HUES48 (cell line): ENCODE measurements around the gene PPP1R13L.

Source experiments
- H3K27ac ChIP-seq: one replicate; pipeline ENCODE4 v1.7.0; 2013; ENCODE audit warnings: low read depth, low read length, inconsistent platforms
- H3K27me3 ChIP-seq: 2 replicates; pipeline ENCODE4 v1.6.1; 2013; ENCODE audit warnings: mild to moderate bottlenecking, low read length; ENCODE audit not compliant: control insufficient read depth, insufficient read depth
- H3K36me3 ChIP-seq: 2 replicates; pipeline ENCODE4 v1.6.1; 2013; ENCODE audit warnings: low read length; ENCODE audit not compliant: control insufficient read depth, insufficient read depth
- H3K4me1 ChIP-seq: 2 replicates; pipeline ENCODE4 v1.6.1; 2013; ENCODE audit warnings: mild to moderate bottlenecking, low read length; ENCODE audit not compliant: control insufficient read depth, insufficient read depth
- H3K4me3 ChIP-seq: 2 replicates; pipeline ENCODE4 v1.5.1; 2013; ENCODE audit warnings: mild to moderate bottlenecking, low read depth, low read length
- H3K9ac ChIP-seq: 2 replicates; pipeline ENCODE4 v1.6.1; 2013; ENCODE audit warnings: mild to moderate bottlenecking, low read depth, low read length, moderate library complexity
- H3K9me3 ChIP-seq: 2 replicates; pipeline ENCODE4 v1.6.1; 2013; ENCODE audit warnings: low read length; ENCODE audit not compliant: control insufficient read depth, insufficient read depth

Gene PPP1R13L

GRCh38 chr19:45404557-45405434 lies at the start of gene PPP1R13L:
Gene PPP1R13L (minus strand): TSS chr19:45405069. CDS start chr19:45398318, 6,751 bp downstream.
- peaks cover 22% of the 10 kb centered on the region for H3K4me1 ChIP-seq
- peak within 1 kb of the TSS; percentile 99 for H3K9ac ChIP-seq
- H3K36me3 ChIP-seq, result peaks cover 14% of the 10 kb centered on the region

GRCh38 chr19:45451850-45452387 lies 47.0 kb upstream of the PPP1R13L start:
- Histone ChIP-seq H3K27ac (no peak overlapping the region), H3K9me3 (no peaks in the 10 kb centered on the region), H3K27me3 (peaks cover 26% of the 10 kb centered on the region), H3K4me1 (peaks cover 9% of the 10 kb centered on the region), H3K4me3 (no peak overlapping the region), H3K9ac (no peak overlapping the region), H3K36me3 (no peaks in the 10 kb centered on the region)

More at GRCh38 chr19:45404557-45405434, at the start of gene PPP1R13L:
- Histone ChIP-seq H3K9me3 (no peaks in the 10 kb centered on the region), H3K4me3 (peak within 1 kb of the TSS; percentile 86), H3K27ac (peak within 1 kb of the TSS; percentile 98), H3K27me3 (no peaks in the 10 kb centered on the region; the same call in 1 of the 2 replicates)

- no peaks in the 10 kb centered on the region for H3K9me3 ChIP-seq
- peak overlapping the region; percentile 67 for H3K4me3 ChIP-seq
- H3K27ac ChIP-seq, result peak overlapping the region; percentile 37
- peaks cover 26% of the 10 kb centered on the region for H3K27me3 ChIP-seq
- H3K9ac ChIP-seq, result peak overlapping the region; percentile 22; the same call in 1 of the 2 replicates
- peaks cover 9% of the 10 kb centered on the region for H3K4me1 ChIP-seq
- no peaks in the 10 kb centered on the region for H3K36me3 ChIP-seq
These were observed 46.4 kb upstream of the PPP1R13L start for GRCh38 chr19:45451131-45451849.

GRCh38 chr19:45450012-45450333 lies 45.1 kb upstream of the PPP1R13L start:
- Histone ChIP-seq H3K4me3 (peak overlapping the region; percentile 72), H3K36me3 (no peaks in the 10 kb centered on the region), H3K27me3 (peaks cover 26% of the 10 kb centered on the region), H3K4me1 (peaks cover 4% of the 10 kb centered on the region; the same call in 1 of the 2 replicates), H3K27ac (no peak overlapping the region), H3K9me3 (no peaks in the 10 kb centered on the region), H3K9ac (peak overlapping the region; percentile 59; the same call in 1 of the 2 replicates)

GRCh38 chr19:45448887-45449299 lies 44.0 kb upstream of the PPP1R13L start:
- H3K36me3 ChIP-seq, result no peaks in the 10 kb centered on the region
- H3K9me3 ChIP-seq, result no peaks in the 10 kb centered on the region
- H3K27me3 ChIP-seq, result peaks cover 26% of the 10 kb centered on the region
- H3K4me3 ChIP-seq, result no peak overlapping the region
- H3K9ac ChIP-seq, result no peak overlapping the region
- no peak overlapping the region for H3K27ac ChIP-seq
- peaks cover 10% of the 10 kb centered on the region for H3K4me1 ChIP-seq

GRCh38 chr19:45448425-45448756 lies 43.5 kb upstream of the PPP1R13L start:
- peaks cover 10% of the 10 kb centered on the region for H3K4me1 ChIP-seq
- no peak overlapping the region for H3K27ac ChIP-seq

GRCh38 chr19:45446944-45447343 lies 42.1 kb upstream of the PPP1R13L start:
- H3K27ac ChIP-seq, result no peak overlapping the region

More at GRCh38 chr19:45448425-45448756, 43.5 kb upstream of the PPP1R13L start:
- Histone ChIP-seq H3K9me3 (no peaks in the 10 kb centered on the region), H3K9ac (no peak overlapping the region), H3K27me3 (peaks cover 26% of the 10 kb centered on the region), H3K36me3 (no peaks in the 10 kb centered on the region), H3K4me3 (no peak overlapping the region)

GRCh38 chr19:45446295-45446694 lies 41.4 kb upstream of the PPP1R13L start:
- H3K4me1 ChIP-seq, result peaks cover 16% of the 10 kb centered on the region
- H3K27ac ChIP-seq, result no peak overlapping the region
- H3K27me3 ChIP-seq, result peaks cover 18% of the 10 kb centered on the region
- no peak overlapping the region for H3K9ac ChIP-seq
- H3K36me3 ChIP-seq, result no peaks in the 10 kb centered on the region
- H3K9me3 ChIP-seq, result no peaks in the 10 kb centered on the region
- no peak overlapping the region for H3K4me3 ChIP-seq

More at GRCh38 chr19:45446944-45447343, 42.1 kb upstream of the PPP1R13L start:
- Histone ChIP-seq H3K27me3 (peaks cover 24% of the 10 kb centered on the region), H3K4me1 (peaks cover 16% of the 10 kb centered on the region), H3K4me3 (no peak overlapping the region), H3K9ac (no peak overlapping the region), H3K36me3 (no peaks in the 10 kb centered on the region), H3K9me3 (no peaks in the 10 kb centered on the region)

- H3K27ac ChIP-seq, result no peak overlapping the region
- no peak overlapping the region for H3K4me3 ChIP-seq
- H3K9ac ChIP-seq, result no peak overlapping the region
- peaks cover 19% of the 10 kb centered on the region for H3K4me1 ChIP-seq
- no peaks in the 10 kb centered on the region for H3K9me3 ChIP-seq
- no peaks in the 10 kb centered on the region for H3K36me3 ChIP-seq
- peaks cover 13% of the 10 kb centered on the region for H3K27me3 ChIP-seq
These were observed 40.3 kb upstream of the PPP1R13L start for GRCh38 chr19:45445139-45445538.

- H3K27me3 ChIP-seq, result peaks cover 8% of the 10 kb centered on the region
- no peaks in the 10 kb centered on the region for H3K9me3 ChIP-seq
- H3K9ac ChIP-seq, result no peak overlapping the region
- no peaks in the 10 kb centered on the region for H3K36me3 ChIP-seq
- peak overlapping the region; percentile 78 for H3K27ac ChIP-seq
- peaks cover 17% of the 10 kb centered on the region for H3K4me1 ChIP-seq
- peak overlapping the region; percentile 50 for H3K4me3 ChIP-seq
These were observed 39.6 kb upstream of the PPP1R13L start for GRCh38 chr19:45444318-45445041.
